ENCODE measurements around the gene WNT7B. TPM values are rescaled to one million over a fixed set of nuclear protein-coding genes. Genes with fewer than 3 reads are reported as not detected.

Gene WNT7B
- total RNA-seq, 6 experiments from 2014 or later: 0.10 to 0.12 TPM; not detected in 4

DNA sequence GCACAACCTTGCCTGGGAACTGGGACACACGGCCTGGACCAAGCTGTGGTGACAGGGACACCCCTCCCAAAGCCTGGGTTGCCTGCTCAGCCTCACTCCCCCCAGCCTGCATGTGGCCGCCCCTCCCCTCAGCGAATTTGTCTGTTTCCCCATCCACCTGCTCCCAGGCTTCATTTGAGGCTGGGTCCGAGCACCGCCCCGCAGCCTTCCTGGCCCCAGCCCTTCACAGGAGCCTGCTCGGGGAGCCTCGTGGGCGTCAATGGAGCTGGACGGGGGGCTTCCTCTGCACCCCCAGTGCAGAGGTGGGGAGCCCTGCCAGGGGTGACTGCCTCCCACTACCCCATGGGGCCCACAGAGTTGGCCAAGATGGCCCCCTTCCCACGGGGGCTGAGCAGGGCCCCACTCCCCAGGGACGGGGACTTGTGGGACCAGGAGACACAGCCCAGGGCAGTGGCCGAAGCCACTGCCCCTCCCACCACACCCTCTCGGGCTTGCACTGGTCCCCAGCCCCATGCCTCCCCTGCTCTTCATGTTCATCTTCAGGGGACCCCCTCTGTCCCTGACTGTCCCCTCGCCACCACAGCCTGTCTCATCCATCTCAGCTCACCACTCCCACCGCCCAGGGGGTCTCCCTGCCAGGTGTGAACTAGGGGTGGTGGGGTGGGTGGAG is 91.7 kb downstream of the WNT7B start:
- TF ChIP-seq CTCF (IDR thresholded peaks at IDR 0.05): no peak
- no peak for TF ChIP-seq POLR2A (IDR thresholded peaks at IDR 0.05)
- no peaks in the 10 kb centered on the region for H3K27me3 ChIP-seq
- intact Hi-C loops (cut with DNase I): no loop called here
- ATAC-seq (no peak), DNase-seq (peak in 2 of 3 donors; percentile 9 to 45)
- H3K4me1 ChIP-seq: no peaks in the 10 kb centered on the region
- no peak overlapping the region for H3K27ac ChIP-seq
- H3K4me3 ChIP-seq: no peak overlapping the region
- H3K36me3 ChIP-seq: no peaks in the 10 kb centered on the region
- 73% methylated on average over 8 of the region's 16 CpGs for WGBS (ENCODE audit: insufficient coverage, low coverage, low lambda C conversion rate, missing lambda C conversion rate)
- H3K9me3 ChIP-seq: no peaks in the 10 kb centered on the region

DNA sequence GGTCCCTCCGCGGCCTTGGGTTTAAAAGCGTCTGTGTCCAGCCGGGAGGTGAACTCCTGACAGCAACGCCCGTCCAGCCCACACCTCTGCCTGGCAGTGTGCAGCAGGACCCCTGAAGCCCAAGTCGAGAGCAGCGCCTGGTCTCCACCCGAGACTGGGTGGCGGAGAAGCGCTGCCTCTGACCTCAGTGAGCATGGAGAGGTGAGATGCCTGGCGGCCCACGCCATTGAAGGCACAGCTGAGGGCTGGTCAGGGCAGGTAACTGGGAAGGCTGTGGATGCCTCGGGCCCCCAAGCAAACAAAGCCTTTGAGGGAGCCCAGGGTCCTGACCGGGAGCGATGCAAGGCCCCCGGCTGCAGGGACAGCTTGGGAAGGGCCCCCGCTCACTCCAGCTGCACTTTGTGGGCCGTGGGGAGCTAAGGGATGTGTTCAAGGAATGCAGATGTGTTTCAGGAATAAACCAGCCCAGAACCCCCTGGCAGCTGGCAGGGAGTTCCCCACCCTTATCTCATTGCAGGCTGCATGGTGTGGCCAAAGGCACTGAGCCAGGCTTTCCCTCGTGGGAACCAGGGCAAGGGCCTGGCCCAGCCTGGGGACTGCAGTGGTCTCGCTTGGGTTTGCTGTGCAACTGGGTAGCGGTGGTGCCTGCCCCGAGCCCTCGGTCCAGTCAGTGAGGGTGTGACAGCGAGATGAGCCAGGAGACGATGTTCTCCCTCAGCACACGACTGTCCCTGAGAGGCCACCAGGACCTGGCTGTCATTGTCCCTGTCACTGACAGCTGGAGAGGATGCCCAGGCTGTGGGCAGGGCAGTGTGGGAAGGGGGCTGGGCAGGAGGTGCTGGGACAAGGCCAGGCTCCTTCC is 92.5 kb downstream of the WNT7B start:
- Histone ChIP-seq H3K27me3 (no peaks in the 10 kb centered on the region), H3K4me1 (no peaks in the 10 kb centered on the region), H3K9me3 (no peaks in the 10 kb centered on the region), H3K36me3 (no peaks in the 10 kb centered on the region), H3K27ac (no peak overlapping the region), H3K4me3 (no peak overlapping the region)
- TF ChIP-seq POLR2A (IDR thresholded peaks at IDR 0.05) (no peak), CTCF (IDR thresholded peaks at IDR 0.05) (no peak)
- ATAC-seq (no peak), DNase-seq (peak in 2 of 3 donors; percentile 17 to 48)
- WGBS (ENCODE audit: insufficient coverage, low coverage, low lambda C conversion rate, missing lambda C conversion rate): 43% methylated on average over 9 of the region's 27 CpGs
- intact Hi-C loops (cut with DNase I): no loop called here

DNA sequence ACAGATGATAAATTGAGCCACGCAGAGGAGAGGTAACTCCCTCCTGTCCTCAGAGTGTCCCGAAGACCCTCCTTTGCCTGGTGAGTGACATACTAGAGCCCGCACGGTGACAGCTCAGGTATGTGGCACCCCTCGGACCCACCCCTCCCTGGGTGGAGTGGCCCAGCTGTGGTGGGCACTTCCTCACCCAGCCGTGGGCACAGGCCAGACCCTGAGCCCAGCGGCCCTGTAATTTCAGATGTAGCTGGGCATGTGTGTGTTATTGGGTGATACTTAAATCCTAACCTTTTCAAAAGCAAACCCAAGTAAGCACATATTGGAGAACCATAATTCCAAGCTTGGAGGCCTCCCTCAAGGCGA is 93.2 kb downstream of the WNT7B start:
- Histone ChIP-seq H3K36me3 (no peaks in the 10 kb centered on the region), H3K9me3 (no peaks in the 10 kb centered on the region), H3K27ac (no peak overlapping the region), H3K27me3 (no peaks in the 10 kb centered on the region), H3K4me1 (no peaks in the 10 kb centered on the region), H3K4me3 (no peak overlapping the region)
- WGBS (ENCODE audit: insufficient coverage, low coverage, low lambda C conversion rate, missing lambda C conversion rate): 95% methylated on average over 4 of the region's 8 CpGs
- DNase-seq (peak in 1 of 3 donors; percentile 49), ATAC-seq (no peak)
- intact Hi-C loops (cut with DNase I): no loop called here
- no peak for TF ChIP-seq CTCF (IDR thresholded peaks at IDR 0.05)
- TF ChIP-seq POLR2A (IDR thresholded peaks at IDR 0.05): no peak

DNA sequence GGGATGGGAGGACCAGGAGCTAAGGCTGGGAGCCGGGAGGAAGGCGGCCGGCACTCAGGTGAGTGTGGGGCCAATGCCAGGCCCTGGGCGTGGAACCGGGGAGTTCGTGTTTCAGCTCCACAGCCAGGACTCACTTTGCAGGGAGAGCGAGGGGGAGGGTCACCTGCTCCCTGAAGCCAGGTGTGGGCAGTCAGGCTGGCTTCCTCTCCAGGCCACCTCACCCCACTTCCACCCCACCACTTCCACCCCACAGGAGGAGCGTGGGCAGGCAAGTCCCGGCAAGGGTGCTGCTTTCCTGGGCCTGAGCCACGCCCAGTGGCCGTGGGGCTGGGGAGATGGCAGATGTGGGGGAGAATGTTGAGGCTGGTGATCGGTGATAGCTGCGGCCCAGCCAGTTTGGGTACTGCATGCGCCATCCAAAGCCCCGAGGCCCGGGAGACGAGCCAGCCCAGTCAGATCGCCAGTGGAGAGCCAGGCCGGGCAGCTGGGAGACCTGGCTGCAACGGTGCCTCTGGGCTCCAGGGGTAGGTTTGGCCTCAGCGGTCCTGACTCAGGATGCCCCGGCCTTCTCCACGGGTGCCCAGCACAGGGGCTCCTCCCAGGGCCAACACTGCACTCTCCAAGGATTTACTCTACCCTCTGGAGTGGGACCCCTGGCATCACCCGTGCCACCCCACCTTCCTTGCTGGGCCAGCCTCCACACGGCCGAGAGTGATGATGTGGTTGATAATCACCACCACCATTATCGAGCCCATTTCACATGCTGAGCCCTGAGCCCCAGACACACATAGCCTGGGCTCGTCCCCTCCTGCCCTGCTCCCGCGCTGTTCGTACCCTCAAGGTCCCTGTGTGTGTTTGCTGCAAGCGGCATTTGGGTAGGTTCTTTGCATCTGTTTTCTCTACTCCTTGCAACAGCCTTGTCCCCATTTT is 93.8 kb downstream of the WNT7B start:
- intact Hi-C loops (cut with DNase I): no loop called here

More for the DNA sequence above, 93.8 kb downstream of the WNT7B start:
- Histone ChIP-seq H3K4me1 (no peaks in the 10 kb centered on the region), H3K27me3 (no peaks in the 10 kb centered on the region), H3K4me3 (no peak overlapping the region), H3K9me3 (no peaks in the 10 kb centered on the region), H3K27ac (no peak overlapping the region), H3K36me3 (no peaks in the 10 kb centered on the region)
- DNase-seq (peak in 2 of 3 donors; percentile 14 to 43), ATAC-seq (no peak)
- 75% methylated on average over 9 of the region's 32 CpGs for WGBS (ENCODE audit: insufficient coverage, low coverage, low lambda C conversion rate, missing lambda C conversion rate)
- TF ChIP-seq CTCF (IDR thresholded peaks at IDR 0.05): no peak
- no peak for TF ChIP-seq POLR2A (IDR thresholded peaks at IDR 0.05)
